Kidney capillary endothelial cell (primary cell): ENCODE results near the gene SDR42E1.
A peak's percentile ranks its signal among the peaks of the same experiment; 100 is the strongest.
"Not testable (repeated sequence)": the region's sequence is repeated elsewhere in the genome, so short reads cannot be mapped to it uniquely, and the experiment has no call there.

Experiments used
- DNase-seq: peaks from one replicate; pipeline ENCODE4 v3.0.0-alpha.2; 2018; ENCODE audit warnings: low spot score

Gene SDR42E1

GRCh38 chr16:82037251-82037650, 26.0 kb upstream of the SDR42E1 start:
- no peak for DNase-seq

GRCh38 chr16:82034981-82035612, 23.8 kb upstream of the SDR42E1 start, which contains the start of gene HSD17B2:
TSS of gene HSD17B2 (plus strand) at chr16:82035253. CDS start at chr16:82035425, 172 bp downstream.
- peak; percentile 73 for DNase-seq

- DNase-seq: peak; percentile 44
These were observed 22.5 kb upstream of the SDR42E1 start for GRCh38 chr16:82033683-82034300.

GRCh38 chr16:82033006-82033405, 21.7 kb upstream of the SDR42E1 start:
- DNase-seq: no peak

- DNase-seq: peak; percentile 75
These were observed 20.1 kb upstream of the SDR42E1 start for GRCh38 chr16:82031116-82032084.

GRCh38 chr16:82027629-82028064, 16.4 kb upstream of the SDR42E1 start:
- DNase-seq: no peak

- no peak for DNase-seq
These were observed 13.6 kb upstream of the SDR42E1 start for GRCh38 chr16:82024883-82025282.

GRCh38 chr16:82024316-82024715, 13.0 kb upstream of the SDR42E1 start:
- no peak for DNase-seq

- DNase-seq: no peak
These were observed 11.9 kb upstream of the SDR42E1 start for GRCh38 chr16:82023206-82023605.

GRCh38 chr16:82020051-82020450, 8.8 kb upstream of the SDR42E1 start:
- DNase-seq: no peak

- no peak for DNase-seq
These were observed 8.3 kb upstream of the SDR42E1 start for GRCh38 chr16:82019535-82019934.

- DNase-seq: no peak
These were observed 6.8 kb upstream of the SDR42E1 start for GRCh38 chr16:82017911-82018568.

- DNase-seq: no peak
These were observed 5.7 kb upstream of the SDR42E1 start for GRCh38 chr16:82016964-82017363.

- DNase-seq: peak; percentile 16
These were observed 5.0 kb upstream of the SDR42E1 start for GRCh38 chr16:82016263-82016662.

GRCh38 chr16:82013139-82013538, 1.9 kb upstream of the SDR42E1 start:
- DNase-seq: no peak

GRCh38 chr16:82010649-82011048, 621 bp downstream of the SDR42E1 start:
- no peak for DNase-seq

GRCh38 chr16:82009789-82010188, 1.5 kb downstream of the SDR42E1 start:
- not testable (repeated sequence) for DNase-seq

GRCh38 chr16:82008957-82009592, 2.2 kb downstream of the SDR42E1 start:
- no peak for DNase-seq

- DNase-seq: no peak
These were observed 4.1 kb downstream of the SDR42E1 start for GRCh38 chr16:82007189-82007588.

GRCh38 chr16:82006036-82006435, 5.2 kb downstream of the SDR42E1 start:
- DNase-seq: no peak

GRCh38 chr16:82005027-82005830, 6.0 kb downstream of the SDR42E1 start:
- DNase-seq: no peak
